ENCODE measurements around the gene RBBP5. TPM values are rescaled to one million over a fixed set of nuclear protein-coding genes. Genes with fewer than 3 reads are reported as not detected.

The RBBP5 gene
- total RNA-seq, 1 experiment from 2014 or later = 23.8 TPM

GRCh38 chr1:205118752-205119151, 3.0 kb downstream of the RBBP5 start (continued):
- TF ChIP-seq AFF4 (CRISPR knock-in tag; IDR thresholded peaks at IDR 0.05; ENCODE audit: borderline replicate concordance) (no peak), RELA (CRISPR knock-in tag; IDR thresholded peaks at IDR 0.05; ENCODE audit: borderline replicate concordance) (no peak)

- H3K36me3 Mint-ChIP-seq = peaks cover 30% of the 10 kb centered on the region
- DNase-seq (ENCODE audit: low spot score) (no peak), ATAC-seq (no peak)
- TF ChIP-seq ATF2 (CRISPR knock-in tag; IDR thresholded peaks at IDR 0.05; ENCODE audit: borderline replicate concordance, low read depth) (no peak), AR (CRISPR knock-in tag; IDR thresholded peaks at IDR 0.05) (no peak), NR2C2 (CRISPR knock-in tag; IDR thresholded peaks at IDR 0.05) (no peak)
- TF ChIP-seq, protein P1, sequence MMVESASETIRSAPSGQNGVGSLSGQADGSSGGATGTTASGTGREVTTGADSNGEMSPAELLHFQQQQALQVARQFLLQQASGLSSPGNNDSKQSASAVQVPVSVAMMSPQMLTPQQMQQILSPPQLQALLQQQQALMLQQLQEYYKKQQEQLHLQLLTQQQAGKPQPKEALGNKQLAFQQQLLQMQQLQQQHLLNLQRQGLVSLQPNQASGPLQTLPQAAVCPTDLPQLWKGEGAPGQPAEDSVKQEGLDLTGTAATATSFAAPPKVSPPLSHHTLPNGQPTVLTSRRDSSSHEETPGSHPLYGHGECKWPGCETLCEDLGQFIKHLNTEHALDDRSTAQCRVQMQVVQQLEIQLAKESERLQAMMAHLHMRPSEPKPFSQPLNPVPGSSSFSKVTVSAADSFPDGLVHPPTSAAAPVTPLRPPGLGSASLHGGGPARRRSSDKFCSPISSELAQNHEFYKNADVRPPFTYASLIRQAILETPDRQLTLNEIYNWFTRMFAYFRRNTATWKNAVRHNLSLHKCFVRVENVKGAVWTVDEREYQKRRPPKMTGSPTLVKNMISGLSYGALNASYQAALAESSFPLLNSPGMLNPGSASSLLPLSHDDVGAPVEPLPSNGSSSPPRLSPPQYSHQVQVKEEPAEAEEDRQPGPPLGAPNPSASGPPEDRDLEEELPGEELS (CRISPR knock-in tag; IDR thresholded peaks at IDR 0.05) = no peak
- H3K9me3 Mint-ChIP-seq = peaks cover 3% of the 10 kb centered on the region; the same call in 1 of the 2 replicates
- no peak overlapping the region for H3K27ac Mint-ChIP-seq
- H3K27me3 Mint-ChIP-seq (ENCODE audit: low read depth) = no peaks in the 10 kb centered on the region
- CTCF ChIA-PET = interaction anchor here (1.4 to 1.5 kb wide), 2 partner anchors 49 to 122 kb away, joined by 3 to 5 read pairs; no protein-coding TSS in a partner anchor
- no peak overlapping the region for H3K4me3 Mint-ChIP-seq
- POLR2A ChIA-PET = no interaction called here
- H3K4me1 Mint-ChIP-seq = no peaks in the 10 kb centered on the region
Measured at GRCh38 chr1:205111354-205111753, 10.4 kb downstream of the RBBP5 start.

- Mint-ChIP-seq H3K27me3 (ENCODE audit: low read depth) (no peaks in the 10 kb centered on the region), H3K36me3 (peaks cover 42% of the 10 kb centered on the region), H3K4me1 (no peaks in the 10 kb centered on the region), H3K9me3 (peaks cover 3% of the 10 kb centered on the region; the same call in 1 of the 2 replicates), H3K4me3 (no peak overlapping the region), H3K27ac (no peak overlapping the region)
- TF ChIP-seq ZMAT4 (CRISPR knock-in tag; IDR thresholded peaks at IDR 0.05) = no peak
- TF ChIP-seq, protein P2, sequence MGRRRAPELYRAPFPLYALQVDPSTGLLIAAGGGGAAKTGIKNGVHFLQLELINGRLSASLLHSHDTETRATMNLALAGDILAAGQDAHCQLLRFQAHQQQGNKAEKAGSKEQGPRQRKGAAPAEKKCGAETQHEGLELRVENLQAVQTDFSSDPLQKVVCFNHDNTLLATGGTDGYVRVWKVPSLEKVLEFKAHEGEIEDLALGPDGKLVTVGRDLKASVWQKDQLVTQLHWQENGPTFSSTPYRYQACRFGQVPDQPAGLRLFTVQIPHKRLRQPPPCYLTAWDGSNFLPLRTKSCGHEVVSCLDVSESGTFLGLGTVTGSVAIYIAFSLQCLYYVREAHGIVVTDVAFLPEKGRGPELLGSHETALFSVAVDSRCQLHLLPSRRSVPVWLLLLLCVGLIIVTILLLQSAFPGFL (CRISPR knock-in tag; IDR thresholded peaks at IDR 0.05; ENCODE audit: borderline replicate concordance) = no peak
- TF ChIP-seq ZSCAN18 (CRISPR knock-in tag; IDR thresholded peaks at IDR 0.05) = no peak
- ChIA-PET POLR2A (no interaction called here), CTCF (interaction anchor here (0.7 to 2.0 kb wide), 3 partner anchors 48 to 146 kb away, joined by 4 to 8 read pairs (median 4); no protein-coding TSS in a partner anchor)
- no peak for ATAC-seq
- DNase-seq (ENCODE audit: low spot score) = no peak
Measured at GRCh38 chr1:205109711-205110110, 12.1 kb downstream of the RBBP5 start.
